ENCODE results near the gene GARIN1A. TPM values are rescaled to one million over a fixed set of nuclear protein-coding genes. Genes with fewer than 3 reads are reported as not detected.

Gene GARIN1A
- total RNA-seq, 2 donors from 2014 or later = 0.15 to 0.64 TPM

- no peaks in the 10 kb centered on the region for H3K36me3 ChIP-seq (ENCODE audit: control insufficient read depth, insufficient read depth, low read length)
- Mint-ChIP-seq H3K27ac (no peak overlapping the region), H3K9me3 (no peaks in the 10 kb centered on the region), H3K4me3 (no peak overlapping the region), H3K4me1 (peaks cover 2% of the 10 kb centered on the region), H3K27me3 (ENCODE audit: insufficient read depth) (peaks cover 7% of the 10 kb centered on the region), H3K36me3 (ENCODE audit: low read depth) (peaks cover 1% of the 10 kb centered on the region)
- no peak overlapping the region for H3K4me3 ChIP-seq (ENCODE audit: low read length)
- no peak for DNase-seq
- no peak for TF ChIP-seq CTCF (conservative IDR thresholded peaks at IDR 0.05)
- H3K9ac ChIP-seq (ENCODE audit: extremely low read depth, low read length, poor library complexity, severe bottlenecking) = no peak overlapping the region
- H3K9me3 ChIP-seq (ENCODE audit: control insufficient read depth, low read length) = no peaks in the 10 kb centered on the region
- H3K27ac ChIP-seq (ENCODE audit: low read depth, low read length) = no peak overlapping the region
- no peaks in the 10 kb centered on the region for H3K4me1 ChIP-seq (ENCODE audit: control insufficient read depth, insufficient read depth, low read length)
- 85% methylated on average over 6 of the region's 6 CpGs; no CpG with 5 or more reads in 1 of the 2 experiments for WGBS, 2 experiments (ENCODE audit: insufficient coverage in 1 of 2, insufficient read length in 1 of 2)
- no peaks in the 10 kb centered on the region for H3K27me3 ChIP-seq (ENCODE audit: control insufficient read depth, insufficient read depth, low read length, poor library complexity, severe bottlenecking)
Observed at GRCh38 chr7:128673571-128673970, 1.5 kb downstream of the GARIN1A start.

GRCh38 chr7:128676665-128677064, 4.6 kb downstream of the GARIN1A start:
- Mint-ChIP-seq H3K27me3 (ENCODE audit: insufficient read depth) (peaks cover 7% of the 10 kb centered on the region), H3K27ac (no peak overlapping the region), H3K4me1 (peaks cover 2% of the 10 kb centered on the region), H3K9me3 (no peaks in the 10 kb centered on the region), H3K36me3 (ENCODE audit: low read depth) (no peaks in the 10 kb centered on the region), H3K4me3 (no peak overlapping the region)
- Histone ChIP-seq H3K36me3 (ENCODE audit: control insufficient read depth, insufficient read depth, low read length) (no peaks in the 10 kb centered on the region), H3K4me1 (ENCODE audit: control insufficient read depth, insufficient read depth, low read length) (no peaks in the 10 kb centered on the region), H3K9me3 (ENCODE audit: control insufficient read depth, low read length) (no peaks in the 10 kb centered on the region), H3K27ac (ENCODE audit: low read depth, low read length) (no peak overlapping the region), H3K9ac (ENCODE audit: extremely low read depth, low read length, poor library complexity, severe bottlenecking) (no peak overlapping the region), H3K4me3 (ENCODE audit: low read length) (no peak overlapping the region), H3K27me3 (ENCODE audit: control insufficient read depth, insufficient read depth, low read length, poor library complexity, severe bottlenecking) (no peaks in the 10 kb centered on the region)
- no peak for DNase-seq
- 90 to 94% methylated on average over 4 of the region's 4 CpGs for WGBS, 2 experiments (ENCODE audit: insufficient coverage in 1 of 2, insufficient read length in 1 of 2)
- TF ChIP-seq CTCF (conservative IDR thresholded peaks at IDR 0.05) = no peak

- DNase-seq = no peak
- 88 to 100% methylated on average over 2 to 6 of the region's 6 CpGs for WGBS, 2 experiments (ENCODE audit: insufficient coverage in 1 of 2, insufficient read length in 1 of 2)
- H3K9me3 ChIP-seq (ENCODE audit: control insufficient read depth, low read length) = no peaks in the 10 kb centered on the region
- no peak for TF ChIP-seq CTCF (conservative IDR thresholded peaks at IDR 0.05)
- no peak overlapping the region for H3K4me3 ChIP-seq (ENCODE audit: low read length)
- Mint-ChIP-seq H3K4me1 (no peaks in the 10 kb centered on the region), H3K27me3 (ENCODE audit: insufficient read depth) (peaks cover 6% of the 10 kb centered on the region), H3K4me3 (no peak overlapping the region), H3K9me3 (no peaks in the 10 kb centered on the region), H3K27ac (no peak overlapping the region), H3K36me3 (ENCODE audit: low read depth) (peaks cover 5% of the 10 kb centered on the region)
- no peak overlapping the region for H3K27ac ChIP-seq (ENCODE audit: low read depth, low read length)
- H3K27me3 ChIP-seq (ENCODE audit: control insufficient read depth, insufficient read depth, low read length, poor library complexity, severe bottlenecking) = no peaks in the 10 kb centered on the region
- no peaks in the 10 kb centered on the region for H3K4me1 ChIP-seq (ENCODE audit: control insufficient read depth, insufficient read depth, low read length)
- H3K36me3 ChIP-seq (ENCODE audit: control insufficient read depth, insufficient read depth, low read length) = no peaks in the 10 kb centered on the region
- H3K9ac ChIP-seq (ENCODE audit: extremely low read depth, low read length, poor library complexity, severe bottlenecking) = no peak overlapping the region
Observed at GRCh38 chr7:128679920-128680319, 7.8 kb downstream of the GARIN1A start.
